PC-9 (cell line): Measurements from ENCODE around the gene USF2.

Experiments used
- CTCF ChIP-seq: fragments of 200-600 bp; sonication (generic); conservative IDR thresholded peaks from 2 replicates; pipeline ENCODE4 v1.6.1; 2017; ENCODE audit warnings: mixed run types, antibody characterized with exemption, mild to moderate bottlenecking, moderate library complexity
- EZH2 ChIP-seq: fragments of 200-600 bp; sonication (generic); IDR thresholded peaks from 2 replicates; pipeline ENCODE4 v1.8.0; 2017; ENCODE audit warnings: antibody characterized with exemption, low read depth

DNA sequence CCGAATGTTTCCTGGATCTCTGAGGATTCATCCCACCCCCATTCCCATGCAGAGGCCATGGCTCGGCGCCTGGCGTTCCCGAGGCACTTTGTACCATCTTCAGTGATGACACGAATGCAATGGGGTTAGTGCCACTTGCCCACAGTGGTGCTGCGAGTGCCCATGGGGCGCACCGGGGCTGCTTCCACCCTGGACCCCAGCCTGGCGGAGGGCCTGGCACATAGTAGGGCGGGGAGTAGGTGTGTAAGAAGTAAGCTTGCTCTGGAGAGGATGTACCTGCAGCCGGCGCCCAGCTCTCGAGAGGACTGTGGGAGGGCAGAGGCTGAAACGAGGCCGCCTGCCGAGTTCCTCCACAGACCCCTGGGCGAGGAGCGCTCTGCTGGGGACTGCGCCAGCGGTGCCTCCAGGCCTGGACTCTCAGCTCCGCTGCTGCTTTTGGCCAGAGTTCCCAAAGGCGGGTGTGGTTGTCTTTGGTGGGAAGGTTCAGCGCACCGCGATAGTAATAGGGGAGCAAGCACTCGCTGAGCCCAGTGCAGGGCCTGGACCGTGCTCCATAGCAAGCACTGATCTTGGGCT lies 8.0 kb downstream of the USF2 start:
- TF ChIP-seq CTCF = no peak
- TF ChIP-seq EZH2 = no peak
